ENCODE data around the gene CORIN. TPM values are rescaled to one million over a fixed set of nuclear protein-coding genes. Genes with fewer than 3 reads are reported as not detected.
A peak's percentile ranks its signal among the peaks of the same experiment; 100 is the strongest.

Gene CORIN, protein sequence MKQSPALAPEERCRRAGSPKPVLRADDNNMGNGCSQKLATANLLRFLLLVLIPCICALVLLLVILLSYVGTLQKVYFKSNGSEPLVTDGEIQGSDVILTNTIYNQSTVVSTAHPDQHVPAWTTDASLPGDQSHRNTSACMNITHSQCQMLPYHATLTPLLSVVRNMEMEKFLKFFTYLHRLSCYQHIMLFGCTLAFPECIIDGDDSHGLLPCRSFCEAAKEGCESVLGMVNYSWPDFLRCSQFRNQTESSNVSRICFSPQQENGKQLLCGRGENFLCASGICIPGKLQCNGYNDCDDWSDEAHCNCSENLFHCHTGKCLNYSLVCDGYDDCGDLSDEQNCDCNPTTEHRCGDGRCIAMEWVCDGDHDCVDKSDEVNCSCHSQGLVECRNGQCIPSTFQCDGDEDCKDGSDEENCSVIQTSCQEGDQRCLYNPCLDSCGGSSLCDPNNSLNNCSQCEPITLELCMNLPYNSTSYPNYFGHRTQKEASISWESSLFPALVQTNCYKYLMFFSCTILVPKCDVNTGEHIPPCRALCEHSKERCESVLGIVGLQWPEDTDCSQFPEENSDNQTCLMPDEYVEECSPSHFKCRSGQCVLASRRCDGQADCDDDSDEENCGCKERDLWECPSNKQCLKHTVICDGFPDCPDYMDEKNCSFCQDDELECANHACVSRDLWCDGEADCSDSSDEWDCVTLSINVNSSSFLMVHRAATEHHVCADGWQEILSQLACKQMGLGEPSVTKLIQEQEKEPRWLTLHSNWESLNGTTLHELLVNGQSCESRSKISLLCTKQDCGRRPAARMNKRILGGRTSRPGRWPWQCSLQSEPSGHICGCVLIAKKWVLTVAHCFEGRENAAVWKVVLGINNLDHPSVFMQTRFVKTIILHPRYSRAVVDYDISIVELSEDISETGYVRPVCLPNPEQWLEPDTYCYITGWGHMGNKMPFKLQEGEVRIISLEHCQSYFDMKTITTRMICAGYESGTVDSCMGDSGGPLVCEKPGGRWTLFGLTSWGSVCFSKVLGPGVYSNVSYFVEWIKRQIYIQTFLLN
- 0.03 TPM in 1 of 2 replicates, not detected in the other for total RNA-seq (2014; rRNA removed; shearing (Covaris generic))
- not detected in 2 replicates for polyA plus RNA-seq (2015; cell fraction: cytosol; rRNA removed)
- polyA plus RNA-seq (2015; cell fraction: nucleus; rRNA removed), result 0.30 and 0.36 TPM in 2 replicates

GRCh38 chr4:47837908-47838294 is at the start of gene CORIN:
TSS of gene CORIN (minus strand) at chr4:47838067. CDS start at chr4:47837949, 118 bp downstream.
- no peak for DNase-seq (ENCODE audit: low read depth, low spot score)
- in situ Hi-C loops (cut with HindIII; ENCODE audit: low pct_unique_long_range_greater_than_20kb, low sequenced_read_pairs), result no loop called here

GRCh38 chr4:47882228-47882627 is 44.4 kb upstream of the CORIN start:
- DNase-seq (ENCODE audit: low read depth, low spot score), result no peak
- in situ Hi-C loops (cut with HindIII; ENCODE audit: low pct_unique_long_range_greater_than_20kb, low sequenced_read_pairs), result no loop called here

GRCh38 chr4:47879458-47879857 is 41.6 kb upstream of the CORIN start:
- in situ Hi-C loops (cut with HindIII; ENCODE audit: low pct_unique_long_range_greater_than_20kb, low sequenced_read_pairs), result no loop called here
- no peak for DNase-seq (ENCODE audit: low read depth, low spot score)

- in situ Hi-C loops (cut with HindIII; ENCODE audit: low pct_unique_long_range_greater_than_20kb, low sequenced_read_pairs), result no loop called here
- no peak for DNase-seq (ENCODE audit: low read depth, low spot score)
These were observed 39.1 kb upstream of the CORIN start for GRCh38 chr4:47876784-47877546.

DNA sequence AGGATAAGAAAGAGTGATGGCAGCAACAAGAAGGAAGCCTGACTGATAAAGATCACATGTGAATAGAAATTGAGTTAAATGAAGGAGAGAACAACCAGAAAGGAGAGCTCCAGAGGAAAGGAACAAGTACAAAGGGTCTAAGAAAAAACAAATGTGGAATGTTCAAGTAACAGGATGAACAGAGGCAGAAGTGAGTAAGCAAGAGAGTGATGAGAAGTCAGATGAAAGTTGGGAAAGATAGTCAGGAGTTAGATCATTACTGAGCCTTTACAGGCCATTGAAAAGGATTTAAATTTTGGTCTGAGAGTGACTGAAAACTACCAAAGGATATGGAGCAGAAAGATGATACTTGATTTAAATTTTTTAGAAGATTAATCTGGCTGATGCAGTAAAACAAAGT is 38.4 kb upstream of the CORIN start:
- in situ Hi-C loops (cut with HindIII; ENCODE audit: low pct_unique_long_range_greater_than_20kb, low sequenced_read_pairs), result no loop called here
- no peak for DNase-seq (ENCODE audit: low read depth, low spot score)

DNA sequence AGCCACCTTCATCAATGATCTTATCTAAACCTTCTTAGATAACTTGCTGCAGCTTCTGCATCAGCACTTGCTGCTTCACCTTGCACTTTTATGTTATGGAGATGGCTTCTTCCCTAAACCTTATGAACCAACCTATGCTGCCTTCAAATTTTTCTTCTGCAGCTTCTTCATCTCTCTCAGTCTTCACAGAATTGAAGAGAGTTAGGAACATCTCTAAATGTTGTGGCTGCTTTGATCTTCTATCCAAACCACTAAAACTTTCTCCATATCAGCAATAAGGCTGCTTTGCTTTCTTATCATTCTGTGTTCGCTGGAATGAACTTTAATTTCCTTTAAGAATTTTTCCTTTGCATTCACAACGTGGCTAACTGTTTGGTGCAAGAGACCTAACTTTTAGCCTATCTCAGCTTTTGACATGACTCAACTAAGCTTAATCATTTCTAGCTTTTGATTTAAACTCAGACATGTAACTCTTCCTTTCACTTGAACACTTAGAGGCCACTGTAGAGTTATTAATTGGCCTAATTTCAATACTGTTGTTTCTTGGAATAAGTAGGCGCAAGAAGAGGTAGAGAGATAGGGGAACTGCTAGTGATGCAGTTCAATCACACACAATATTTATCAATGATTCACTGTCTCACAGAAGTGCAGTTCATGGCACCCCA is 36.1 kb upstream of the CORIN start:
- in situ Hi-C loops (cut with HindIII; ENCODE audit: low pct_unique_long_range_greater_than_20kb, low sequenced_read_pairs), result no loop called here
- DNase-seq (ENCODE audit: low read depth, low spot score), result no peak

GRCh38 chr4:47863486-47863885 is 25.6 kb upstream of the CORIN start:
- DNase-seq (ENCODE audit: low read depth, low spot score), result no peak
- in situ Hi-C loops (cut with HindIII; ENCODE audit: low pct_unique_long_range_greater_than_20kb, low sequenced_read_pairs), result no loop called here

GRCh38 chr4:47862297-47862696 is 24.4 kb upstream of the CORIN start:
- in situ Hi-C loops (cut with HindIII; ENCODE audit: low pct_unique_long_range_greater_than_20kb, low sequenced_read_pairs), result no loop called here
- no peak for DNase-seq (ENCODE audit: low read depth, low spot score)

DNA sequence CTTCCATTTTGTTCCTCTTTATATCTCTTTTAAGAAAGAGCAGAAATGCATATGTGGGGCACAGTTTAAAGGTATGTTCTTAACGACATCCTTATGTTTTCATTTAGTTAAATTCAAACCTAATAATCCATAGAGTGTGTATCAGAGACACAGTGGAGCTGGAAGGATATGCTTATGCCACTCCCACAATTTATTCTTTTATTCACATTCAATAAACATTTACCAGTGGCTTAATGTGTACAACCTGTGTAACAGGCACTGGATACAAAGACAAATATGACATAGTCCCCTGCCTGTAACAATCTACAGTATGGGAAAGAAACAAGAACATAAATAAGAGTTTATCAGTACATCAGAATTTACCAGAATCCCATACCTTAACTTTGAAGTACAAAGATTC is 22.4 kb upstream of the CORIN start:
- in situ Hi-C loops (cut with HindIII; ENCODE audit: low pct_unique_long_range_greater_than_20kb, low sequenced_read_pairs), result no loop called here
- DNase-seq (ENCODE audit: low read depth, low spot score), result no peak

- no peak for DNase-seq (ENCODE audit: low read depth, low spot score)
- in situ Hi-C loops (cut with HindIII; ENCODE audit: low pct_unique_long_range_greater_than_20kb, low sequenced_read_pairs), result no loop called here
These were observed 20.1 kb upstream of the CORIN start for GRCh38 chr4:47858006-47858405.

DNA sequence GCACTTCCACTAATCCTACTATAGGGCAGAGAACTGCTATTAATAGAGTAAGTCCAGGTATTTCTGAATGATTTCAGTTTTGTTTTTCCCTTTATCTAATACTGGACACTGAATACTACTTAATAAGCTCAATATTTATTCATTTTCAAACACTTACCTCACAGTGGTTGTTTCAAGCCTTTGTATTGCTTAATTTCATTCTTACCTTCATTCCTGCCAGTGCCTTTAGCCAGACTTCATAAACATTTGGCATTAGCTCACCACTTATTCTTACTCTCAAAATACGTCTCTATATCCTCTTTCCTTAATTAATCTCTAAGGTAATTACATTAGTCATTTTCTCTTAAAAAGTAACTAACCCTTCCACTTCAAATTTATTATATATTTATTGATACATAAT is 18.8 kb upstream of the CORIN start:
- in situ Hi-C loops (cut with HindIII; ENCODE audit: low pct_unique_long_range_greater_than_20kb, low sequenced_read_pairs), result no loop called here
- DNase-seq (ENCODE audit: low read depth, low spot score), result no peak

DNA sequence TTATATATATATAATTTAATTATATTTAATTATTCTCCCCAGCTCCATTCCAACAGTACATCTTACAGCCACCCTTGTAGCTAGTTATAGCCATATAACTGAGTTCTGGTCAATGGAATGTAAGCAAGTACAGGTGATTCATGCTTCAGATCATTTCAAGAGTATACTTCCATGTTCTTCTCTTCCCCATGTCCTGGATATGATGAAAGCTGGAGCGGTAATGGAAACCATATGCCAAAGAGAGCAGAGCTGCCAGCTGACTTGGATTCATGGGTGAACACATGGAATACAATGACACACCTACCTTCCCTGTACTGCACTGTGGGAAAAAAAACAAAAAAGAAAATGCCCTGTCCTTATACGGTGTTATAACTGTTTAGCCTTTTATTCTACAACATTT is 17.5 kb upstream of the CORIN start:
- DNase-seq (ENCODE audit: low read depth, low spot score), result no peak
- in situ Hi-C loops (cut with HindIII; ENCODE audit: low pct_unique_long_range_greater_than_20kb, low sequenced_read_pairs), result no loop called here

- DNase-seq (ENCODE audit: low read depth, low spot score), result no peak
- in situ Hi-C loops (cut with HindIII; ENCODE audit: low pct_unique_long_range_greater_than_20kb, low sequenced_read_pairs), result no loop called here
These were observed 14.3 kb upstream of the CORIN start for GRCh38 chr4:47852136-47852535.

DNA sequence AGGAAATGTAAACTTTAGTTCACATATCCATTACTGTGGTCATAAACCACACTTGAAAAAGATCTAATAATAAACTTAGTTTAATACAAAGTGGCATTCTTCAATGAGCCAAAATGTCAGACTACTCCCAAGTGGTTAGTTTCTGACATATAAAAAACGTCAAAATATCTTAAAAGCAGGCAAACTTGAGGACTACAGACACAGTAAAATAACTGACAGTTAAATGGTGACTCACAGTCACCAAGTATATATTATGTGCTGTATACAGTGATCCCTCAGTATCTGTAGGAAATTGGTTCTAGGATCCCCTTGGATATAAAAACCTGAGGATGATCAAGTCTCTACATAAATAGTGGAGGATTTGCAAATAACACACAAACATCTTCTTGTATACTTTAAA is 11.6 kb upstream of the CORIN start:
- in situ Hi-C loops (cut with HindIII; ENCODE audit: low pct_unique_long_range_greater_than_20kb, low sequenced_read_pairs), result no loop called here
- DNase-seq (ENCODE audit: low read depth, low spot score), result peak; percentile 74

DNA sequence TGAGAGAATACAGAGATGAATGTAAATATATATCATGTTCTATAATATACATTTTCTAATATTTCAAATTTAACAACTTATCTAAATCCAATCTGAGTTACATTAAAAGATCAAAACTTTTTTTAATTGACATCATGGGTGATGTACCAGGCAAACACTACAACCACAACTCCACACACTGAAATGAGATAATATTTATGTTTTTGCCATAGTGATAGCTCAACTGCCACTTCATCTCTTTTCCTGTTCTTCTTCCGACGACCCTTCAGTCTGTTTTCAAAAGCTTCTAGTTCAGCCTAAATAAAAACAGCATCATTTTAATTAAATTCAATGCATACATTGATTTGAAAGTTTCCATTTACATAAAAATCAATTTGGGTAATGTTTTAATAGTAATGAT is 10.2 kb upstream of the CORIN start:
- in situ Hi-C loops (cut with HindIII; ENCODE audit: low pct_unique_long_range_greater_than_20kb, low sequenced_read_pairs), result no loop called here
- DNase-seq (ENCODE audit: low read depth, low spot score), result no peak

DNA sequence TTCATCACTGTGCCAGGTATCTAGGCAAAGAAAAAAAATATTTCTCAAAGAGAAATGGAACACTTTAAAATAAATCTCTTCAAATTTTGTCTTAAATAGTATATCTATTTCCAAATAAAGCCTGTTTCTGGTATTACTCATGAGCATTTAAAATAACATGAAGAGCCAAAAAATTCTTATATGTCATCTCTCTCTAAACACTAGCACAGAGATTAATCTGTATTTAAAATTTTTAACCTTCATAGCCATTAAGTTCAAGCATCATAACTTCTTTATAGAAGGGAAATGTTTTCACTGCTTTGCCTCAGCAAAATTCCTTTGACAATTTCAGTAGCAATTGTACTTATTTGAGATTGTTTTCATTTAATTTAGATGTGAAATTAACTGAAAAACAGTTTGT is 5.1 kb upstream of the CORIN start:
- no peak for DNase-seq (ENCODE audit: low read depth, low spot score)
- in situ Hi-C loops (cut with HindIII; ENCODE audit: low pct_unique_long_range_greater_than_20kb, low sequenced_read_pairs), result no loop called here

- in situ Hi-C loops (cut with HindIII; ENCODE audit: low pct_unique_long_range_greater_than_20kb, low sequenced_read_pairs), result no loop called here
- no peak for DNase-seq (ENCODE audit: low read depth, low spot score)
These were observed 2.4 kb upstream of the CORIN start for GRCh38 chr4:47840291-47840690.

Data from SK-MEL-5 (cell line).